ENCODE measurements around the gene RBCK1. TPM values are rescaled to one million over a fixed set of nuclear protein-coding genes. Genes with fewer than 3 reads are reported as not detected.
A peak's percentile ranks its signal among the peaks of the same experiment; 100 is the strongest.

Gene RBCK1
- total RNA-seq, 1 donor from 2014 or later, result 108 TPM

GRCh38 chr20:454951-455350 is 46.9 kb downstream of the RBCK1 start:
- H3K4me1 Mint-ChIP-seq (ENCODE audit: low read depth), result peaks cover 8% of the 10 kb centered on the region
- H3K9me3 Mint-ChIP-seq (ENCODE audit: low read depth), result no peaks in the 10 kb centered on the region
- no peak for TF ChIP-seq CTCF (IDR thresholded peaks at IDR 0.05; ENCODE audit: unreplicated experiment)
- no peaks in the 10 kb centered on the region for H3K36me3 Mint-ChIP-seq (ENCODE audit: insufficient read depth)
- no peak overlapping the region for H3K4me3 Mint-ChIP-seq (ENCODE audit: low read depth)
- no peak for DNase-seq (ENCODE audit: low spot score, unreplicated experiment)
- H3K27ac Mint-ChIP-seq, result no peak overlapping the region
- no peaks in the 10 kb centered on the region for H3K27me3 Mint-ChIP-seq

GRCh38 chr20:458776-459175 is 50.7 kb downstream of the RBCK1 start:
- Mint-ChIP-seq H3K4me3 (ENCODE audit: low read depth) (no peak overlapping the region), H3K9me3 (ENCODE audit: low read depth) (no peaks in the 10 kb centered on the region)

GRCh38 chr20:460180-460579 is 52.1 kb downstream of the RBCK1 start:
- no peak overlapping the region for H3K27ac Mint-ChIP-seq

More at GRCh38 chr20:458776-459175, 50.7 kb downstream of the RBCK1 start:
- H3K4me1 Mint-ChIP-seq (ENCODE audit: low read depth), result peaks cover 24% of the 10 kb centered on the region
- TF ChIP-seq CTCF (IDR thresholded peaks at IDR 0.05; ENCODE audit: unreplicated experiment), result no peak
- H3K27ac Mint-ChIP-seq, result peak overlapping the region; percentile 41
- peaks cover 4% of the 10 kb centered on the region for H3K27me3 Mint-ChIP-seq
- DNase-seq (ENCODE audit: low spot score, unreplicated experiment), result no peak
- no peaks in the 10 kb centered on the region for H3K36me3 Mint-ChIP-seq (ENCODE audit: insufficient read depth)

GRCh38 chr20:460707-461106 is 52.6 kb downstream of the RBCK1 start:
- H3K4me3 Mint-ChIP-seq (ENCODE audit: low read depth), result peak overlapping the region; percentile 61
- no peak overlapping the region for H3K27ac Mint-ChIP-seq
- no peaks in the 10 kb centered on the region for H3K9me3 Mint-ChIP-seq (ENCODE audit: low read depth)
- H3K27me3 Mint-ChIP-seq, result peaks cover 8% of the 10 kb centered on the region
- H3K4me1 Mint-ChIP-seq (ENCODE audit: low read depth), result peaks cover 24% of the 10 kb centered on the region
- TF ChIP-seq CTCF (IDR thresholded peaks at IDR 0.05; ENCODE audit: unreplicated experiment), result no peak
- no peak for DNase-seq (ENCODE audit: low spot score, unreplicated experiment)
- H3K36me3 Mint-ChIP-seq (ENCODE audit: insufficient read depth), result no peaks in the 10 kb centered on the region

More at GRCh38 chr20:460180-460579, 52.1 kb downstream of the RBCK1 start:
- TF ChIP-seq CTCF (IDR thresholded peaks at IDR 0.05; ENCODE audit: unreplicated experiment), result no peak
- peaks cover 24% of the 10 kb centered on the region for H3K4me1 Mint-ChIP-seq (ENCODE audit: low read depth)
- no peaks in the 10 kb centered on the region for H3K36me3 Mint-ChIP-seq (ENCODE audit: insufficient read depth)
- H3K27me3 Mint-ChIP-seq, result peaks cover 8% of the 10 kb centered on the region
- H3K9me3 Mint-ChIP-seq (ENCODE audit: low read depth), result no peaks in the 10 kb centered on the region
- DNase-seq (ENCODE audit: low spot score, unreplicated experiment), result no peak
- peak overlapping the region; percentile 61 for H3K4me3 Mint-ChIP-seq (ENCODE audit: low read depth)

GRCh38 chr20:461254-462198 is 53.4 kb downstream of the RBCK1 start:
- no peaks in the 10 kb centered on the region for H3K36me3 Mint-ChIP-seq (ENCODE audit: insufficient read depth)
- peaks cover 8% of the 10 kb centered on the region for H3K27me3 Mint-ChIP-seq
- TF ChIP-seq CTCF (IDR thresholded peaks at IDR 0.05; ENCODE audit: unreplicated experiment), result no peak
- H3K27ac Mint-ChIP-seq, result peak overlapping the region; percentile 92
- H3K4me3 Mint-ChIP-seq (ENCODE audit: low read depth), result peak overlapping the region; percentile 90
- H3K9me3 Mint-ChIP-seq (ENCODE audit: low read depth), result peaks cover 3% of the 10 kb centered on the region
- peak; percentile 42 for DNase-seq (ENCODE audit: low spot score, unreplicated experiment)
- peaks cover 22% of the 10 kb centered on the region for H3K4me1 Mint-ChIP-seq (ENCODE audit: low read depth)

Measured in progenitor cell of endocrine pancreas (in vitro differentiated cells).